ENCODE results near the gene RTL5.

The RTL5 gene

DNA sequence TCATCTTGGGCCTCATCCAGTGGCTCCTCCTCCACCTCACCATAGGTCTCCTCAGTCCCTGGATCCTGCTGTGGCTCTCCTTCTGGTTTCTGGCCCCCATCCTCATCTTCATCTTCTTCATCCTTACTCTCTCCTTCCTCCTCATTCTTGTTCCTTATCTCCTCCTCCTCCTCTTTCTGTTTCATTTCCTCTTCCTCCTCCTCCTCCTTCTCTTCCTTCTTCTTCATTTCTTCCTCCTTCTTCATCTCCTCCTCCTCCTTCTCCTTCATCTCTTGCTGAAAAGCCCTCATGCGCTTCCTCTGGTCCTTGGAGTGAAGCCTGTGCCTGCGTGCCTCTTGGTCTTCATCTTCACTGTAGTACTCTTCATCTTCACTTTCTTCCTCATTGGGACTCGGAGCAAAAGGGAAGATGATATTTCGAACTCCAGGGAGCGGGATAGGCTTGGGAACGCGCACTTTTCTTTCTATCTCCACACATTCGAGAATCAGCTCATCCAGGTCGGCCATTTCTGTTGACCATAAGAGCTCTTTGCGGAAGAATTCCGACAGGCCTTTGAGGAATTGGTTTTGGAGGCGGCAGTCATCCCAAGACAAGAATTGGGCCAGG lies 1.5 kb downstream of the RTL5 start:
- DNase-seq (ENCODE audit: low read depth) = no peak
- TF ChIP-seq, protein P1, sequence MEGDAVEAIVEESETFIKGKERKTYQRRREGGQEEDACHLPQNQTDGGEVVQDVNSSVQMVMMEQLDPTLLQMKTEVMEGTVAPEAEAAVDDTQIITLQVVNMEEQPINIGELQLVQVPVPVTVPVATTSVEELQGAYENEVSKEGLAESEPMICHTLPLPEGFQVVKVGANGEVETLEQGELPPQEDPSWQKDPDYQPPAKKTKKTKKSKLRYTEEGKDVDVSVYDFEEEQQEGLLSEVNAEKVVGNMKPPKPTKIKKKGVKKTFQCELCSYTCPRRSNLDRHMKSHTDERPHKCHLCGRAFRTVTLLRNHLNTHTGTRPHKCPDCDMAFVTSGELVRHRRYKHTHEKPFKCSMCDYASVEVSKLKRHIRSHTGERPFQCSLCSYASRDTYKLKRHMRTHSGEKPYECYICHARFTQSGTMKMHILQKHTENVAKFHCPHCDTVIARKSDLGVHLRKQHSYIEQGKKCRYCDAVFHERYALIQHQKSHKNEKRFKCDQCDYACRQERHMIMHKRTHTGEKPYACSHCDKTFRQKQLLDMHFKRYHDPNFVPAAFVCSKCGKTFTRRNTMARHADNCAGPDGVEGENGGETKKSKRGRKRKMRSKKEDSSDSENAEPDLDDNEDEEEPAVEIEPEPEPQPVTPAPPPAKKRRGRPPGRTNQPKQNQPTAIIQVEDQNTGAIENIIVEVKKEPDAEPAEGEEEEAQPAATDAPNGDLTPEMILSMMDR (IDR thresholded peaks at IDR 0.05; ENCODE audit: control insufficient read depth, extremely low read depth, insufficient read depth) = no peak
- no peak overlapping the region for H3K4me3 ChIP-seq (ENCODE audit: low read depth, low read length)

- TF ChIP-seq, protein P1 (IDR thresholded peaks at IDR 0.05; ENCODE audit: control insufficient read depth, extremely low read depth, insufficient read depth) = no peak
- DNase-seq (ENCODE audit: low read depth) = no peak
- no peak overlapping the region for H3K4me3 ChIP-seq (ENCODE audit: low read depth, low read length)
These were observed 2.1 kb downstream of the RTL5 start for GRCh38 chrX:72129661-72130060.

DNA sequence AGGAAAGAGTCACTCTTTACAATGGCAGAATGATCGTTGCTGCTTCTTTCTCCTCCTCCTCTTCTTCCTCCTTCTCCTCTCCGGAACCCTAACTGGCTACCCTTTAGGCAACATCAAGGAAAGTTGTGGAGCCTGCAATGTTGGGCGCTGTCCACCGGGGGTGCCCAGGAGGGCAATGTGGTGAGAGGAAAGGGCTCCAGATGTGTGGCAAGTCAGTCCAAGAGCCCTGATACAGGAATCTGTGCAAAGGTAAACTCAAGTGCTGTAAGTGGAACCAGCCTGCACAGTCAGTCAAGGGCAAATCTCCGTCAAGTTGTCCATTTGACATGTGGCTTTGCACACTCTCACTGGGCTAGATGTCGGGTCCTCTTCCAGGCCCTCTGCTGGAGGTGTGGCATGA lies 2.8 kb downstream of the RTL5 start:
- TF ChIP-seq, protein P1 (IDR thresholded peaks at IDR 0.05; ENCODE audit: control insufficient read depth, extremely low read depth, insufficient read depth) = 0 out of 2 replicates have a peak, but pooled peaks have one; percentile 14
- H3K4me3 ChIP-seq (ENCODE audit: low read depth, low read length) = no peak overlapping the region
- no peak for DNase-seq (ENCODE audit: low read depth)

DNA sequence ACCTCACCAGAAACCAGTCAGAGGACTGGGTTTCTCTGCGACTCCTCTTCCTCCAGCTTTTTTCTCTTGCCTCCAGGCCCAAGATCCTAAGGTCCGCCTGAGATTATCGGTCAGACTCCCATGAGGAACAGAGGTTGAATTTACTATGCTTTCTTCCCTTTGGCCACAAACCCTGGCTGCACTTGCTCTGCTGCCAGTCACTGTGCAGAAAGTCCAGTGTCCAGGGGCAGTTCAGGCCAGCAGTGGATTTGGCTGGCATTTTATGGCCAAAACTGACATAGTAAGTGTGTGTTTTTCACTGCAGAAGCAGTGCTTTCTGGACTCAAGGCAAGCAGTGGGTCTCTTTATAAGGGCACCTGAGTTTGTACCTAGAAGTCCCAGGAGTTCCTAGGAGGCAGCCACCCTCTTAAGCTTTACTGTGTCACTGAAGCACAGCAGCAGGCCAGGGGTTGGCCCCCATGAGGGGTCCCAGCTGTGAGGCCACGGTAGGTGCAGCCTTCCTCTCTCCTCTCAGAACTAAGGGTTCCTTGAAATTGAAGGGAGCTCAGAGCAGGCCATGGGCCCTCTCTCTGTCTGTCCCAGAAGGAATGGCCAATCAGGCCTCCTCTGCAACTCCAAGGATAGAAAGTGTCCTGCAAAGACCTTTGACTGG lies 3.4 kb downstream of the RTL5 start:
- TF ChIP-seq, protein P1 (IDR thresholded peaks at IDR 0.05; ENCODE audit: control insufficient read depth, extremely low read depth, insufficient read depth) = no peak
- no peak overlapping the region for H3K4me3 ChIP-seq (ENCODE audit: low read depth, low read length)
- DNase-seq (ENCODE audit: low read depth) = no peak

DNA sequence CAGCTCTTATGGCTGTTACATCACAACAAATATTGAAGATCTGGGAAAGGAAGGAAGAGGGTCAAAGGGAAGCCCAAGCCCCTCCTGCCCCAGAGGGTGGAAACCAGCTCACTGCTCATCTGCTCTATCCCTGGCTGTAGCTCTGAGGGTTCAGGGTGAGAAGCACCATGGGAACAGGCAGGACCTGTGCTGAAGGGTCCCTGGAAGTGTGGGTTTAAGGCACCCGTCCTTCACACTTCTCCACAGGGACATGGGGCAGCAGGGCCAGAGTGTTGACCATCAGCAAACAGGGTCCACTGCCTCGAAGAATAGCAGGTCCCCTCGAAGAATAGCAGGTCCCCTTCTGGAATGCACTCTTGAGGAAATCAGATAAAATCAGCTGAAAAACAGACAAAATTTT lies 4.4 kb downstream of the RTL5 start:
- DNase-seq (ENCODE audit: low read depth) = no peak
- TF ChIP-seq, protein P1 (IDR thresholded peaks at IDR 0.05; ENCODE audit: control insufficient read depth, extremely low read depth, insufficient read depth) = no peak
- H3K4me3 ChIP-seq (ENCODE audit: low read depth, low read length) = no peak overlapping the region

- no peak overlapping the region for H3K4me3 ChIP-seq (ENCODE audit: low read depth, low read length)
- no peak for DNase-seq (ENCODE audit: low read depth)
- TF ChIP-seq, protein P1 (IDR thresholded peaks at IDR 0.05; ENCODE audit: control insufficient read depth, extremely low read depth, insufficient read depth) = peak; percentile 70
These were observed 5.1 kb downstream of the RTL5 start for GRCh38 chrX:72126539-72127140.
